Endothelial cell of umbilical vein (primary cell): Measurements from ENCODE around the gene NFKB1. TPM values are rescaled to one million over a fixed set of nuclear protein-coding genes. Genes with fewer than 3 reads are reported as not detected.

ENCODE experiments used
- BruUV-seq: library from RNA; stranded (reverse); fragments of 400-500 nt; replicated peaks from 2 replicates; lab custom pipeline; 2021; lab: Mats Ljungman, UMichigan
- CTCF ChIA-PET: fragments of 300-600, 350-600 bp; sonication (Branson Sonifier 250); formaldehyde crosslinking; loops from one replicate; lab custom pipeline; 2021; ENCODE audit warnings: antibody characterized with exemption, inconsistent platforms; lab: Charles Lee
- POLR2A ChIA-PET: fragments of 300-600, 350-600 bp; sonication (Branson Sonifier 250); formaldehyde crosslinking; loops from one replicate; lab custom pipeline; 2021; ENCODE audit warnings: antibody characterized with exemption, inconsistent platforms; lab: Charles Lee
- DNase-seq: peaks from one replicate; pipeline ENCODE4 v3.0.0-alpha.2; 2011; ENCODE audit warnings: low read depth, low spot score
- FAIRE-seq: peaks from 2 replicates; lab custom pipeline; 2011; peaks lifted over from hg19 to GRCh38; lab: Jason Lieb, UNC
- H2AFZ ChIP-seq: 2 replicates; pipeline ENCODE4 v1.6.0; 2012; ENCODE audit warnings: low read depth, low read length, control low read depth, inconsistent platforms
- H3K27ac ChIP-seq: 2 replicates; pipeline ENCODE4 v1.5.1; 2011; ENCODE audit warnings: low read depth, mild to moderate bottlenecking, control low read depth, low read length, moderate library complexity; ENCODE audit not compliant: insufficient read depth
- H3K27me3 ChIP-seq, 2 experiments: 2 replicates each; pipeline versions ENCODE4 v1.6.0 to v1.6.1; 2011; ENCODE audit warnings: low read length in 2 of 2, mixed read lengths in 1 of 2; ENCODE audit not compliant: control insufficient read depth in 2 of 2, insufficient read depth in 2 of 2
- H3K36me3 ChIP-seq, 2 experiments: 2 replicates in 1 of 2; 3 replicates in 1 of 2; pipeline ENCODE4 v1.5.1; 2011; ENCODE audit warnings: low read length in 2 of 2, mild to moderate bottlenecking in 1 of 2, moderate library complexity in 1 of 2; ENCODE audit not compliant: control insufficient read depth in 2 of 2, insufficient read depth in 2 of 2; ENCODE audit errors: extremely low read depth in 1 of 2
- H3K4me1 ChIP-seq: 3 replicates; pipeline ENCODE4 v1.5.1; 2011; ENCODE audit warnings: mild to moderate bottlenecking, low read length; ENCODE audit not compliant: control insufficient read depth, insufficient read depth; ENCODE audit errors: extremely low read depth
- H3K4me2 ChIP-seq: 2 replicates; pipeline ENCODE4 v1.6.1; 2011; ENCODE audit warnings: low read length, control low read depth, mixed read lengths; ENCODE audit not compliant: insufficient read depth
- H3K4me3 ChIP-seq, 3 experiments: fragments of 200-600 bp in 1 of 3; sonication (generic), shearing (Covaris generic) in 1 of 3; replicated peaks in 1 of 3; 2 replicates each; pipeline ENCODE4 v1.5.1; 2011 to 2016; ENCODE audit warnings: control low read depth in 3 of 3, low read length in 3 of 3, mild to moderate bottlenecking in 2 of 3, inconsistent platforms in 1 of 3, low read depth in 1 of 3, moderate library complexity in 1 of 3; ENCODE audit not compliant: insufficient read depth in 1 of 3
- H3K79me2 ChIP-seq: 2 replicates; pipeline ENCODE4 v1.6.0; 2012; ENCODE audit warnings: low read length, inconsistent platforms; ENCODE audit not compliant: control insufficient read depth, insufficient read depth
- H3K9ac ChIP-seq: replicated peaks from 2 replicates; pipeline ENCODE3; 2011; ENCODE audit warnings: low read length, control low read depth; ENCODE audit not compliant: insufficient read depth; ENCODE audit errors: extremely low read depth
- H3K9me1 ChIP-seq: replicated peaks from 3 replicates; pipeline ENCODE4 v1.6.0; 2011; ENCODE audit warnings: mild to moderate bottlenecking, low read length; ENCODE audit not compliant: control insufficient read depth, insufficient read depth; ENCODE audit errors: extremely low read depth
- H3K9me3 ChIP-seq: replicated peaks from 2 replicates; pipeline ENCODE4 v1.5.1; 2012; ENCODE audit warnings: low read length, inconsistent platforms; ENCODE audit not compliant: control insufficient read depth, insufficient read depth
- H4K20me1 ChIP-seq: replicated peaks from 2 replicates; pipeline ENCODE3; 2011; ENCODE audit warnings: mild to moderate bottlenecking, low read length; ENCODE audit not compliant: control insufficient read depth, insufficient read depth; ENCODE audit errors: extremely low read depth
- EZH2 ChIP-seq: IDR thresholded peaks from 2 replicates; pipeline ENCODE4 v1.6.1; 2012; ENCODE audit warnings: borderline replicate concordance, low read depth, mild to moderate bottlenecking, moderate library complexity, low read length, inconsistent platforms; ENCODE audit not compliant: severe bottlenecking
- FOS ChIP-seq: IDR thresholded peaks from 2 replicates; pipeline ENCODE4 v1.6.1; 2011; ENCODE audit warnings: mild to moderate bottlenecking, low read length, moderate library complexity, borderline replicate concordance; ENCODE audit not compliant: insufficient read depth
- GATA2 ChIP-seq: IDR thresholded peaks from 2 replicates; pipeline ENCODE4 v1.7.0; 2011; ENCODE audit warnings: low read depth, mild to moderate bottlenecking, moderate library complexity, mixed read lengths, low read length; ENCODE audit not compliant: insufficient read length, insufficient read depth
- JUN ChIP-seq: IDR thresholded peaks from 2 replicates; pipeline ENCODE4 v1.6.1; 2011; ENCODE audit warnings: borderline replicate concordance, low read depth; ENCODE audit not compliant: insufficient read length, insufficient read depth
- MYC ChIP-seq: IDR thresholded peaks from one replicate; pipeline ENCODE4 v1.6.1; 2011; ENCODE audit warnings: mild to moderate bottlenecking, low read depth, low read length
- POLR2A ChIP-seq: IDR thresholded peaks from 2 replicates; pipeline ENCODE4 v1.6.1; 2012; ENCODE audit warnings: low read depth, mild to moderate bottlenecking, control low read depth, low read length
- POLR2AphosphoS5 ChIP-seq: IDR thresholded peaks from 2 replicates; pipeline ENCODE4 v1.6.1; 2012; ENCODE audit warnings: low read depth, mild to moderate bottlenecking, control low read depth, low read length, moderate library complexity; ENCODE audit not compliant: insufficient read depth
- dilution Hi-C: fragments of 300-500 bp; cut with MboI; formaldehyde crosslinking; loops from one replicate; pipeline ENCODE4 v1.15.0; 2019; ENCODE audit warnings: low sequenced_read_pairs; ENCODE audit not compliant: extremely low pct_ligation_motif_present
- intact Hi-C: fragments of 100-400 bp; cut with micrococcal nuclease; formaldehyde crosslinking; loops from one replicate; pipeline ENCODE4 v1.10.0; 2022
- polyA plus RNA-seq, 4 experiments: library from polyadenylated mRNA; depleted of rRNA in 3 of 4; stranded (reverse) in 3 of 4; unstranded in 1 of 4; fragments of >200 nt; gene quantifications; 2 replicates each; pipeline versions ENCODE4 v1.2.1 to v1.2.3, GENCODE V29; 2011 to 2012; ENCODE audit warnings: missing spikeins in 1 of 4
- total RNA-seq: library from RNA; stranded (reverse); gene quantifications from 2 replicates; pipeline ENCODE4 v1.2.3, GENCODE V29; 2021
- TF ChIP-seq, protein P1 (sequence below): IDR thresholded peaks from 2 replicates; pipeline ENCODE4 v1.6.1; 2011; ENCODE audit not compliant: insufficient read depth, insufficient read length
- TF ChIP-seq, protein P2 (sequence below), 2 donors: IDR thresholded peaks; 1 replicate in 1 of 2; 2 replicates in 1 of 2; pipeline ENCODE4 v1.5.1; 2011; ENCODE audit warnings: low read length in 2 of 2, mild to moderate bottlenecking in 2 of 2, moderate library complexity in 2 of 2, control low read depth in 1 of 2, inconsistent platforms in 1 of 2, low read depth in 1 of 2; ENCODE audit not compliant: insufficient read depth in 1 of 2; ENCODE audit errors: extremely low read depth in 1 of 2

Gene NFKB1
- total and polyA plus RNA-seq, 2 donors (not counting 3 experiments of a cell fraction or from before 2014, with no cell fraction given): 21.3 to 41.4 TPM

DNA sequence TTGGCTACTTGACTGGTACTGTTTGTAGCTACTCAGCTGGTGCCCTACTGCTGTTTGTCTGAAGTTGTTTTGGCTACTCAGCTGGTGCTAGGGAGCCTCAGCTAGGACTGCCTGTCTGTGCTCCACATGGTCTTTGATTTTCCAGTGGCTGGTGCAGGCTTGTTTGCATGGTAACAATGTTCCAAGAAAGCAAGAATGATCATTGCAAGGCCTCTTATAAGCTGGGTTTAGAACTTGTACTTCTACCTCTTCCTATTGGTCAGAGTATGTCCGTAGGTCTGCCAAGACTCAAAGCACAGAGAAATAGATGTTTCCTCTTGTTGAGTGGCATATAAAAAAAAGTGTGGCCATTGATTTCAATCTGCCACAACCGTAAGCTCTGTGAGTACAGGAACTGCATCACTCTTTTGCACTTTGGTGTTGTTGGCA lies 17.6 kb downstream of the NFKB1 start:
- H3K9me1 ChIP-seq: no peaks in the 10 kb centered on the region
- H3K79me2 ChIP-seq: peaks cover 73% of the 10 kb centered on the region
- CTCF ChIA-PET: interaction anchor here (1.1 to 1.2 kb wide), 2 partner anchors 10 to 52 kb away, joined by 3 read pairs; no protein-coding TSS in a partner anchor
- no peak overlapping the region for H3K9ac ChIP-seq
- H2AFZ ChIP-seq: no peak overlapping the region
- H3K4me3 ChIP-seq: no peak overlapping the region
- FAIRE-seq (no peak), DNase-seq (no peak)
- POLR2A ChIA-PET: no interaction called here
- H3K36me3 ChIP-seq: no peaks in the 10 kb centered on the region
- intact Hi-C loops: no loop called here
- no TSS peak for BruUV-seq
- dilution Hi-C loops: no loop called here
- no peaks in the 10 kb centered on the region for H3K4me1 ChIP-seq
- TF ChIP-seq, protein P1, sequence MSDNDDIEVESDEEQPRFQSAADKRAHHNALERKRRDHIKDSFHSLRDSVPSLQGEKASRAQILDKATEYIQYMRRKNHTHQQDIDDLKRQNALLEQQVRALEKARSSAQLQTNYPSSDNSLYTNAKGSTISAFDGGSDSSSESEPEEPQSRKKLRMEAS: no peak
- TF ChIP-seq, protein P2, sequence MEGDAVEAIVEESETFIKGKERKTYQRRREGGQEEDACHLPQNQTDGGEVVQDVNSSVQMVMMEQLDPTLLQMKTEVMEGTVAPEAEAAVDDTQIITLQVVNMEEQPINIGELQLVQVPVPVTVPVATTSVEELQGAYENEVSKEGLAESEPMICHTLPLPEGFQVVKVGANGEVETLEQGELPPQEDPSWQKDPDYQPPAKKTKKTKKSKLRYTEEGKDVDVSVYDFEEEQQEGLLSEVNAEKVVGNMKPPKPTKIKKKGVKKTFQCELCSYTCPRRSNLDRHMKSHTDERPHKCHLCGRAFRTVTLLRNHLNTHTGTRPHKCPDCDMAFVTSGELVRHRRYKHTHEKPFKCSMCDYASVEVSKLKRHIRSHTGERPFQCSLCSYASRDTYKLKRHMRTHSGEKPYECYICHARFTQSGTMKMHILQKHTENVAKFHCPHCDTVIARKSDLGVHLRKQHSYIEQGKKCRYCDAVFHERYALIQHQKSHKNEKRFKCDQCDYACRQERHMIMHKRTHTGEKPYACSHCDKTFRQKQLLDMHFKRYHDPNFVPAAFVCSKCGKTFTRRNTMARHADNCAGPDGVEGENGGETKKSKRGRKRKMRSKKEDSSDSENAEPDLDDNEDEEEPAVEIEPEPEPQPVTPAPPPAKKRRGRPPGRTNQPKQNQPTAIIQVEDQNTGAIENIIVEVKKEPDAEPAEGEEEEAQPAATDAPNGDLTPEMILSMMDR (IDR thresholded peaks at IDR 0.05; ENCODE audit: extremely low read depth in 1 of 2, insufficient read depth in 1 of 2, low read depth in 1 of 2, low read length in 2 of 2): no peak
- TF ChIP-seq MYC: no peak
- no peak for TF ChIP-seq GATA2
- no peak for TF ChIP-seq JUN
- TF ChIP-seq FOS: no peak
- no peak for TF ChIP-seq POLR2A
- no peak for TF ChIP-seq EZH2
- TF ChIP-seq POLR2AphosphoS5: no peak
- H3K27ac ChIP-seq: no peak overlapping the region
- peaks cover 4% of the 10 kb centered on the region for H4K20me1 ChIP-seq
- H3K9me3 ChIP-seq: no peaks in the 10 kb centered on the region
- H3K4me2 ChIP-seq: no peak overlapping the region
- no peaks in the 10 kb centered on the region for H3K27me3 ChIP-seq
